GM19467 (cell line): ENCODE data around the gene TEKTIP1.

Source experiments
- ATAC-seq: cut with Tn5 transposase; IDR thresholded peaks from one replicate; pipeline ENCODE4 v1.9.1; 2021; ENCODE audit warnings: mild to moderate bottlenecking, moderate library complexity; ENCODE audit not compliant: unreplicated experiment

The TEKTIP1 gene

GRCh38 chr19:3538965-3539755, at the start of gene TEKTIP1:
Gene TEKTIP1, plus strand, starts transcription at chr19:3539174. Its CDS starts 4 bp downstream, at chr19:3539178.
- ATAC-seq, result no peak

DNA sequence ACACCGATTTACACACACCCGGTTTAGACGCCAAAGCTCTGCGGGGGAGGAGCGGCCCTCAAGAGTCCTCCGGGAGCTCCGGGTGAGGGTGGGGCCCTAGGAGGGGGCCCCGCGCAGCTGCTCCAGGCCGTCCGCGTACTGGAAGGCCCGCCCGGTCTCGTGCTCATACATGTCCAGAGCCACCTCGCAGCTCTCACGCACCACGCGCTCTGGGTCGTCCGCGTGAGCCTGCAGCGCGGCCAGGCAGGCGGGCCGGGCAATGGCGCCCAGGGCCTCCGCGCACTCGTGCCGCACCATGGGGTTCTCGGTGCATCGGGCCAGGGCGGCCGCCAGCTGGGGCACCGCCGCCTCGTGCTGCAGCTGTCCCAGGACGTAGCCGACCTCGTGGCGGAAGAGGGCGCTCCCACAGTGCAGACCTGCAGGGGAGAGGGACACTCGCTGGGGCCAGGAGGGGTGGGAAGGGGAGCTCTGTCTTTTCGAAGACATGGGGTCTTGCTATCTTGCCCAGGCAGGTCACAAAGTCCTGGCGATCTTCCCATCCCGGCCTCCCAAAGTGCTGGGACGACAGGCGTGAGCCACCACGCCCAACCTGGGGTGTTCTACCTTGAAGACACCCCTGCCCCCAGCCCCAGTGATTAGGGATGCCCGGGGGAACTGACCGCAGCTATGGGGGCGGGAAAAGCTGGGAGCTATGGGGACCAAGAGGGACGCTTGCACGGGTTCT, 47.4 kb upstream of the TEKTIP1 start:
- ATAC-seq, result no peak

DNA sequence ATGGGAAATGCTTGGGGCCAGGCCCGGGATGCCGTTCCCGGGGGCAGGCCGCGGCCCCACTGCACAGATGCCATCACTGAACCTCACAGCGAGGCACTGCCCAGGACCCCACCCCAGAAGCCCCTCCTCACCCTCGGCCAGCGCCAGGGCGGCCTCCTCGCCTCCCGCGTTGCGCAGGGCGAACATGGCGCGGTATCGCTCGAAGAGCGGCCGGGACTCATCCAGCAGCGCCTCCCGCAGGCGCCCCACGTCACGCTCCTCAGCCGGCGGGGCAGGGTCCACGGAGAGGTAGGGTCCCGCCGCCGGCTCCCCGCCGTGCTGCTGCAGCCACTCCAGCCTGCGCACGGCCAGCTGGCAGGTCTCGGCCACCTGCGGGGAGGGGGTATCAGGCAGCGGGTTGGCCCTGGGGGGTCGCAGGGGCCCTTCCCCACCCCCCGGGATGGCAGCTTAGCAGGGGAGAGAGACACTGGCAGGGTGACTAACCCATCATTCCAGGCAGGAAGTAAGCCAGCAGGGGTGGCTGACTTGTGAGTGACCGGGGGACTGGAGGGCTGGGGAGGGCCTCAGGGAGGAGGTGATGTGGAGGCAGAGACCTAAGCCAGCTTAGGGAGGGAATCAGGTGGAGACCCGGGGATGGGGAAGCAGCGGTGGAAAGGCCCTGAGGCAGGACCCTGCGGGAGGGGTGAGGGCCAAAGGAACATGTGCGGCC, 46.7 kb upstream of the TEKTIP1 start:
- ATAC-seq, result no peak

- ATAC-seq, result no peak
Observed at GRCh38 chr19:3492919-3493318, 46.1 kb upstream of the TEKTIP1 start.

DNA sequence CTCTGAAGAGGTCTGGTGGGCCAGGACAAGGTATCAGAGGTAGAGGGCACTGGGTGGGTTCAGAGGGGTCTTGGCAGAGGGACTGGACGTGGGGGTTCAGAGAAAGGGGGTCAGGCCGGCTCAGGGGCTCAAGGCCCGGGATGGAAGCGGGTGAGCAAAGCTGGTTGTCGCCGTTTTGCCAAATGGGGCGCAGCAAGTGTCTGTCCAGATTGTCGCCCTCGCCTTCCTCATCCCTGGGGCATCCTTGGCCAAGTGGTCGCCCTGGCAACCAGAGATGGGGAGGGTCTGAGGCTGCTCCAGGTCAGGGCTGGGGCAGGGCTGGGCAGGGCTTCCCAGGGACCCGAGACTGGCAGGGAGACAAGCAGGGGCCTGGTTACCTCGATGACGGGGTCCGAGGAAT, 45.3 kb upstream of the TEKTIP1 start:
- ATAC-seq, result no peak

DNA sequence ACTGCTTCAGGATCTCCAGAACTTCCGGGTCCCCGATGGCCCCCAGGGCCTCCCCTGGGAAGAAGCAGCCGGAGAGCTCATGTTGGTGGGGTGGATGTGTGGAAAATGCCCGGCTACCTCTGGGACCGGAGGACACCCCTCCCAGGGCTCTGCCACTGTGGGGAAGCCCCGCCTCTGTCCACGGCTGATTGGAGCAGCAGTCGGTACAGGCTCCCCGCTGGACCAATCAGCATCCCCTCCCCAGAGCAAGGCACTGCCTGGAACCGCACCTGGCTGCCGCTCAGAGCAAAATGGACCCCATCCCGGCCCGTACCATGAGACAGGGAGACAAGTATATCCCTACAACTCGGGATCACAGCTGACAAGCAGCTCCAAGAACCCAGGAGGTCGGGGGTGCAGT, 44.9 kb upstream of the TEKTIP1 start:
- ATAC-seq, result no peak

- no peak for ATAC-seq
Observed at GRCh38 chr19:3494559-3494958, 44.4 kb upstream of the TEKTIP1 start.

DNA sequence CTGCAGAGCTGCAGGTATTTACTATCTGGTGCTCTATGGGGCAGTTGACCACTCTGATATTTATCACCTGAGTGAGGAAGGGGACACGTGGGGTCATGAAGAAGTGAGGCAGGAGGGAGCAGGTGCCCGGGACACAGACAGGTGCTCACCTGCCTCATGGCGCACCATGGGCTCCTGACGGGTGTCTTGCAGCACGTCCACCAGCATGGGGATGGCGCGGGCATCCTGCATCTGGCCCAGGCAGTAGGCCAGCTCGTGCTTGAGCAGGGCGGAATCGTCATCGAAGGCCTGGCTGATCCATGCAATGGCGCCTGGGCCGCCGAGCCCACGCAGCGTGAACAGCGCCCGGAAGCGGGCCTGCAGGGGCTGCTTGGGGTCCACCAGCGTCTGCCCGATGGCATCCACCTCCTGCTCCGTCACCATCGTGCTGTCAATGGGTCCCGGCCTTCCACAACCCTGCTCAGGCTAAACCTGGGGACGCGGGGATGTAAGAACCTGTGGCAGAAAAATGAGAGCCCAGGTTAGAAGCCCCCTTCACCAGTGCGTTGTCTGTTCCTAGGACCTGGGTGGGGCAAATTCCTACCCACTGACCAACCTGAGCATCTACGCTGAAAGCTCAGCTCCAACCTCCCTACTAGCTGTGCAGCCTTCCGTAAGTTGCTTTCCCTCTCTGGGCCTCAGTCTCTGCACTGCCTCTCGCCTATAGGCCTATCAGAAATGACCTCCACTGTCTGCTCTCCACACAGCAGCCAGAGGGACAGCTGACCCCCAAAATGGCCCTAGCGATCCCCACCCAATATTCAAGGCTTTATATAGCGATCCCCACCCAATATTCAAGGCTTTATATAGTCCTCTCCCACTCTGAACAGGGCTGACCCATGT, 42.3 kb upstream of the TEKTIP1 start:
- no peak for ATAC-seq

DNA sequence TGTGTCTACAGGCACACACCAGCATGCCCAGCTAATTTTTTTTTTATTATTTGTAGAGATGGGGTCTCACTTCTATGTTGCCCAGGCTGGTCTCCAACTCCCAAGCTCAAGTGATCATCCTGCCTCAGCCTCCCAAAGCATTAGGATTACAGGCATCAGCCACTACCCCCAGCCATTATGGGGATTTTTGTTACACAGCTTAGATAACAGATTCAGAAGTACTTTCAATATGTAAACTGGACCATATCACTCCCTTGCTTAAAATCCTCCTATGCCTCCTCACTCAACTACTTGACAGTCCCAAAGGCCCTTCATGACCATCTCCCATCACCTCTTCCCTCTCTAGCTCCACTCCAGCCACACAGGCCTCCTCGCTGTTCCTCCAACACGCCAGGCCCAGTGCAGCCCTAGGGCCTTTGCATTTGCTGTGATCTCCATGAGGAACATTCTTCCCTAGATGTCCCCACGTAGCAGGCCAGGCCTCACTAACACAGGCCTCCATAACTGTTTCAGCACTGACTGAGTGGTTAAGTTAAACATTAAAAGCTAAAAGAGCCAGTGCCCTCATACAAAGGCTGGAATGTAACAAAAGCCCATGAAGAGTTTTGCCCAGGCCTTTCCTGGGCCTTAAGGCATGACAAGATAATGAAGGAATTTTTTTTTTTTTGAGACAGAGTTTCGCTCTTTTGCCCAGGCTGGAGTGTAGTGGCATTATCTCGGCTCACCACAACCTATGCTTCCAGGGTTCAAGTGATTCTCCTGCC, 41.0 kb upstream of the TEKTIP1 start:
- ATAC-seq, result no peak

- no peak for ATAC-seq
Observed at GRCh38 chr19:3499738-3500428, 39.1 kb upstream of the TEKTIP1 start.

- ATAC-seq, result peak; percentile 69
Observed at GRCh38 chr19:3500429-3501101, 38.4 kb upstream of the TEKTIP1 start, which contains the start of gene DOHH. Gene DOHH, minus strand, starts transcription at chr19:3500674. Its CDS starts 3,860 bp downstream, at chr19:3496814.

DNA sequence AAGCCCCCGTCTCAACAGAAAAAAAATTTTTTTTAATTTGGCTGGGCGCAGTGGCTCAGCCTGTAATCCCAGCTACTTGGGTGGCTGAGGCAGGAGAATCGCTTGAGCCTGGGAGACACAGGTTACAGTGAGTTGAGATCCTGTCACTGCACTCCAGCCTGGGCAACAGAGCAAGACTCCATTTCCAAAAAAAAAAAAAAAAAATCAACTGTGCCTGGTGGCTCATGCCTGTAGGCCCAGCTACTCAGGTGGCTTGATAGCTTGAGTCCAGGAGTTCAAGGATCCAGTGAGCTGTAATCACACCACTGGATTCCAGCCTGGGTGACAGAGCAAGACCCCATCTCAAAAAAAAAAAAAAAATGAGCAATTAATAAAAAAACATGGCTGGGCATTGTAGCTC, 37.2 kb upstream of the TEKTIP1 start:
- no peak for ATAC-seq

DNA sequence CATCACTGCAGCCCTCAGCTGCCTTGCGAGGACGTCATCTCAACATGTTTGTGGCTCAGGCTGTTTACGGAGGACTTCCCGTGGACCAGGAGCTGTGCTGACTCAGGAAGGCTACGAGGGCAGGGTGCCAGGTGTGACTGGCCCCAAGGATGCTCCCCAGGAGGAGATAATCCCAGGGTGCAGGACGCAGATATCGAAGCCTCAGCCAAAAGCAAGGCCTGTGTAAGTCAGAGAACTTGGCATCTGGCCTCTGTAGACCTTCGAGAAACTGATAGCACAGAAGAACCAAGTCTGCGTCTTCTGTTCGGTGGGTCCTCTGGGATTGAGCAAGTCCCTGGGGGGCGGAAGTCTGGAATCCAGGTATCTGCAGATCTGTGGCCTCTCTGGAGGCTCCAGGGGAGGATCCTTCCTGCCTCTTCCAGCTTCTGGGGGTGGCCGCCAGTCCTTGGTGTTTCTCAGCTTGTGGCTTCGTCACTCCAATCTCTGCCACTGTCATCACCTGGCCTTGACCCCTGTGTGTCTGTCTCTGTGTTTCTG, 35.9 kb upstream of the TEKTIP1 start:
- no peak for ATAC-seq

DNA sequence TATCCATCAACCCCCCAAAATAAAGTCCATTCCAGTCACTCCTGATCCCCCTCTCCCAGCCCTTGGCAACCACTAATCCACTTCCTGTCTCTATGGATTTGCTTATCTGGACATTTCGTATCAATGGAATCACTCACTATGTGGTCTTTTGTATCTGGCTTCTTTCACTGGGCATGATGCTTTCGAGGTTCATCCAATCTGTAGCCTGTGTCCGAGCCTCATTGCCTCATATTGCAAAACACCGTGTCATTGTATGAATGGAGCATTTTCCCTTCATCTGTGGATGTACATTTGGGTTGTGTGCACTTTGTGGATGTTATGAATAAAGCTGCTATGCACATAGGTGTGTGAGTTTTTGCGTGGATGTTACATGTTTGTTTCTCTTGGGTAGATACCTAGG, 34.2 kb upstream of the TEKTIP1 start:
- ATAC-seq, result no peak

DNA sequence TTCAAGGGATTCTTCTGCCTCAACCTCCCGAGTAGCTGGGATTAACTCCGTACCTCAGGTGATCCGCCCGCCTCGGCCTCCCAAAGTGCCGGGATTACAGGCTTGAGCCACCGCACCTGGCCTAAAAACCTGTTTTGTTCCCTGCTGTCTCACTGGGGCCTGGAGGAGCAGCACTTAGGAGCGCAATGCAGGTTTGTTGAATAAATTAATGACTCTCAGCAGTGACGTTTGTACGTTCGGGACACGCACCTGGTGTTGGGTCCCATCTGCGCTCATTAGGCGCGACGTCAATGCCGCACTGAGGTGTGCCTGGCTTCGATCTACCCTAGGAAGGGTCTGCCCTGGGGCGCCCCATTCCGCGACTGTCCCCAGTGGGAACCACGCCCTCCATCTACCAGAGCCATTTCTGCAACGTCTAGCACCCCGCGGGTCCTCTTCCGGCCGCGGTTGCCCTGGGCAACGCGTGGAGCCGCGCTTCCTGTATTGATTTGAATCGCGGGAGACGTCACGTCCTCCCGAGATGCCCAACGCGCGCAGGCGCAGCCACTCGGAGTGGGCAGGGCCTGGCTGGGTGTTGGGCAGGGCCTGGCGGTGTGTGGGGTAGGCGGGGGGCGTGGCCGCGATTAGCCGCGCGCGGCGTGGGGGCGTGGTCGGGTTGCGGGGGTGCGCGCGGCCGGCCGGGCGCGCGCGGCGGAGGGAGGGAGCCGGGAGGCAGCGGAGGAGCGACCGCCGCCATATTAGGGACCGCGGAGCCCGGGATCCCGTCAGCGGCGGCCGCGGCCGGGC, 33.2 kb upstream of the TEKTIP1 start, which contains the start of gene FZR1:
Gene FZR1 (plus strand): TSS at position 714 of the 786 bp plus-strand sequence. CDS start 16,679 bp downstream, outside the sequence.
- peak; percentile 88 for ATAC-seq

- no peak for ATAC-seq
Observed at GRCh38 chr19:3506384-3507340, 32.3 kb upstream of the TEKTIP1 start.
